ENCODE measurements around the gene RAB26. TPM values are rescaled to one million over a fixed set of nuclear protein-coding genes. Genes with fewer than 3 reads are reported as not detected.
A peak's percentile ranks its signal among the peaks of the same experiment; 100 is the strongest.
"Not testable (repeated sequence)": the region's sequence is repeated elsewhere in the genome, so short reads cannot be mapped to it uniquely, and the experiment has no call there.

Gene RAB26
- polyA plus RNA-seq, 3 donors, result 2.7 to 3.1 (median 3.0) TPM

DNA sequence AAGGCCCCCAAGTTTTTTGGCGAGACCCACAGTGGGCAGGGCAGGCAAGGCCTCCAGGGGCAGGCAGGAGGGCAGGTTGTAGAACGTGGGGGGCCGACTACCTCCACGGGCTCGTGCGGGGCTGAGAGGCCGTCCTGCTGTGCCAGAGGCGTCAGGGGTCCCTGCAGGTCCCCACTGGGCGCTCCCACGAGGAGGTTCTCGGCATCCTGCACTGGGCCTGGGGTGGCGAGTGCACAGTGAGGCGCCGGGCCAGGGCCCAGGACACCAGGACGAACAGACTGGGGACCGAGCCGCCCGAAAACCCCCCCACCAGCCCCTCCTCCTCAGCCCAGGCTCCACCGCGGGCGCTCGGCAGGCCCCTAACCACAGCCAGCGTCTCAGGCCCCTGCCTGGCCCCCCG, 32.0 kb upstream of the RAB26 start:
- not testable (repeated sequence) for DNase-seq (ENCODE audit: low read depth in 3 of 3, low spot score in 2 of 3)

DNA sequence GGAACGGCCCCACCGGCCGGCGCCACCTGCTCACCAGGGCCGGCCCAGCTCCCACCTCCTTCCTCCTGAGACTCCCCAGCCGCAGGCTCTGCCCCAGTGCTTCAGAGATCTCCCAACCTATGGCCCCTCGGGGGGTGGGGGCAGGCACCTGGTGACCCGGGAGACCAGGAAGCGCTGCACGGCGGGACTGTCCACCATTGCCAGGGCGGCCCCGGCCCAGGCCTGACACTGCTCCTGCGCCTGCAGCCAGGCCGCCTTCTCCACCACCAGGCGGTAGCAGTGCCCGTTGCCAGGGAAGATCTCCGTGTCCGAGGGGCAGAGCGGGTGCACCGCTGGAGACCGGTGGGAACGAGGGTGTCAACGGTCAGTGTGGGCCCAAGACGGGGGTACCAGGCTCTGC, 31.1 kb upstream of the RAB26 start:
- DNase-seq (ENCODE audit: low read depth in 3 of 3, low spot score in 2 of 3), result not testable (repeated sequence)

DNA sequence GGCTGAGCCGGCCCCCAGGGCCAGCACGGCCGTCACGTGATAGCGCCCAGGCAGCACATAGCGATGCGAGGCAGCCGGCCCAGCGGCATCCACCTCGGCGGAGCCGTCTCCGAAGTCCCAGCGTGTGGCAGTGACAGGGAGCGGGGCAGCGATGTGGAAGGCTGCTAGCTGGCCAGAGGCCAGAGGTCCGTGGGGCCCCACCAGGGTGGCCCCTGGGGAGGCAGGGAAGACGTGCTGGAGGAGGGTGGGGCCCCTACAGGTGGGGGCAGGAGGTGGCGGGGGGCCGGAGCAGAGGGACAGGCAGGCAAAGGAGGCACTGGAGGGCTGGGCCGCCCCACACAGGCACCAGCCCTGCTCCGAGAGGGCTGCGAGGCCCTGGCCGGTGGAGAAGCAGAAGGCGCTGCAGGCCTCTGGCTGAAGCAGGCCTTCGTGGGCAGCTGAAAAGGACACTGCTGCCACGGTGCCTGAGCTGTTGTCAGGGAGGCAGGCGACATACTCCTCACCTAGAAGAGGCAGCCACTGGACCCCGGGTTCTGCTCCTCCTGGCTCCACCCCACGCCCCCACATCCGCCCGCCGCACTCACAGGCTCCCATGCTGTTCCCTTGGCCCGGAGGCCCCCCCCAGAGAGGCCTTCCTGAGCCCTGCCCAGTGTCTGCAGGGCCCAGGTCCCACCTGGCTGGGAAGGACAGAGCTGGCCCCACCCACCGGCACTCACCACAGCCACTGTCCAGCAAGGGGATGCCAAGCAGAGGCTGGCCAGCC, 30.3 kb upstream of the RAB26 start:
- DNase-seq (ENCODE audit: low read depth in 3 of 3, low spot score in 2 of 3), result not testable (repeated sequence)

DNA sequence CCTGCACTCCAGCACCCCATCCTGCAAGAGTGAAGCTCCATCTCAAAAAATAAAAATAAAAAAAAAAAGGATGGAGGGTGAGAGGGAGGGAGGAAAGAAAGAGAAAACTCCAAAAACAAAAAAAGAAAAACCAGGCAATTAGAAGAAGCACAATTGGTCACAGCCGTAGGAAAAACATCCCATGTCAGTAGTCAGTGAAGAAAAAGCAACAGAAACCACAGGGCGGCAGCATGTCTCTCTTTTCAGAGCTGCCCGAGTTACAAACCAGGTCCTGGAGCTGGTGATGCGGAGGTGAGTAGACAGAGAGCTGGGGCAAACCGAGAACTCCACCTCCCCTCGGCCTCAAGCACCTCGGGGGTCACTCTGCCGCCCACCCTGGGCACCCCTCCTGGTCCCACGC, 27.1 kb upstream of the RAB26 start:
- not testable (repeated sequence) for DNase-seq (ENCODE audit: low read depth in 3 of 3, low spot score in 2 of 3)

DNA sequence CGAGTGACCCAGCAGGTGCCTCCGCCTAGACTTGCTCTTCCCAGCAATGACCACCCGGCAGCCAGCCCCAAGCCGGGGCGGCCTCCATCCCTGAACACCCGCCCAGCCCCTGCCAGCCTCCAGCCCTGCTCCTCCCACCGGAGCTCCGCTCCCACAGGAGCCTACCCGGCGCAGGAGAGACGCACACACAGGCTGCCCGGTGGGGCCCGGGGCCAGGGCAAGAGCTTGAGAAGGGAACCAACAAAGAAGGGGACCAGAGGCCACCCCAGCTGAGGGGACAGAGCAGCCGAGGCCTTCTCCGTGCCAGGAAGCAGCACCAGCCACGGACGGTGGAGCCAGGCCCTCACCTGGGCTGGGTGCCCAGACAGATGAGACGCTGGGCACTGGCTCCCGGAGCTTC, 26.6 kb upstream of the RAB26 start:
- DNase-seq (ENCODE audit: low read depth in 3 of 3, low spot score in 2 of 3), result no peak

DNA sequence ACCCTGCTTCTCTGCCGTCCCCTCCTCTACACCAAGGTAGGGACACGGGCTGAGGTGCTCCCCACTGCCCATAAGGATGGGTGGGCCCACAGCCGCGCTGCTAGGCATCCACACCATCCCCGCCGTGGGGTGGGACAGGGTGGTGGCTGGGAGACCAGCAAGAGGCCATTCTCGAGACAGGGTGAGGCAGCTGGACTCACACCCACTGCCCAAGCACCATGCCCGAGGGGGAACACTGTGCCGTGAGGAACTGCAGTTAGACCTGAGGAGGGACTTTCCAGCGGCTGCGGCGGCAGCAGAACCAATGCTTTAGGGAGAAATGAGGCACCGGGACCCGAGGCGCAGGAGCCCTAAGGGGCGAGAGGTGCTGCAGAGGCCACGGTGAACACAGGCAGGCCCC, 26.0 kb upstream of the RAB26 start:
- DNase-seq (ENCODE audit: low read depth in 3 of 3, low spot score in 2 of 3), result no peak

DNA sequence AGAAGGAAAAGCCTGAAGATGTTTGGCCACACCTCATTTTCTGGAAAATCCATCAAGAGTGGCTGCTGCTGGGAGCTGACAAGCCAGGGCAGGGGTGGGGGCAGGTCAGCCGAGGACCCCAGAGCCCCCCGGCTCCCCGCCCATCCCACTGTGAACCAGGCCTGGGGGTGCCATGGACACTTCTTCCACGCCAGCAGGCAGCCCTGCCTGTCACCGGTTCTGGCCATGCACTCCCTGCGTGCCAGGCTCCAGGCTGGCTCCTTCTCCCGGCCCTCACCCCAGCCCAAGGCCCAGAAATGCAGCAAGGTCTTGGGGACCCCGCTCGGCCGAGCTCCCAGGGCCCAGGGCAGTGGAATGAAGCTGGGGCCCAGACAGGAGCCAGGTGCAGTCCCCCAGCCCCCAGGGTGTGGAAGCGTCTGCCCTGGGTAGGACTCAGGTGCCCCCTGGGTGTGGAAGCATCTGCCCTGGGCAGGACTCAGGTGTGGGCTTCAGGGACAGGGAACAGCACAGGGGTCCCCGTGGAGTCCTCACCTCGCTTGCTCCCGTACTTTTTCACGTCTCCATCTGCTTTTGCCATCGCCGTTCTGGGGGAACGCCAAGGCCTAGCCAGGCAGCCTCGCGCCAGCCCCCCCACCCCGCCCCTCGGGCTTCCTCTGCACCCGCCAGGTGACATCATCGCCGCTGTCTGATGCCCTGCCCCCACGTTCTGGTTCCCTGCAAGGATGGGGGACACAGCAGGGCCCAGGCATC, 25.3 kb upstream of the RAB26 start:
- not testable (repeated sequence) for DNase-seq (ENCODE audit: low read depth in 3 of 3, low spot score in 2 of 3)

DNA sequence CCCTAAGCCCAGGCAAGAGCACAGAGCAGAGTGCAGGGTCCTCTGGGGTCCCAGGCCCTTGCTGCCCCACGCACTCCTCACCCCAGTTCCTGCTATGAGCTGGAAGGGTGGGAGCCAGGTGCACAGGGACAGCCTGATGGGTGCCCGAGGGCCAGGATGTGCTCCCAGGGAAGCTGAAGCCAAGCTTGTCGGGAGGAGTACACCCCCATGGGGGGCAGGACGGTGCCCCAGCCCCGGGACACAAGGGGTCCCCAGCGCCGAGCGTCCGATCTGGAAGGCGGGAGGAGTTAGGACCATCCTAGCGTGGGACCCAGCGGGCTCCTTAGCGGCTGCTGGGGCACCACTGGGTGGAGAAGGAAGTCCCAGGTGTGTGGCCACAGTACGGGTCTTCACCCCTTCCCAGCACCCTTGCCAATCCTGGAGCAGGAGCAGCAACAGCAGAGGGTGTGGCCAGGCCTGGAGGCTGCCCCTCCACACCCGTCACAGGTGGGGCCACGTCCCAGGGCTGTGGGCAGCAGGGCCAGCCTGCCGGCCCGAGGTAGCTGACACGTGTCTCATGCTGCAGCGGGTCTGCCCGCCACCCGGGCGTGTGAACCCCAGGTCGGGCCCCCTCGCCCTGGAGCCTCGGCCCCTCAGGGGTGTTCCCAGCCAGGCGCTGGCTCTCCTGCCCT, 24.6 kb upstream of the RAB26 start:
- not testable (repeated sequence) for DNase-seq (ENCODE audit: low read depth in 3 of 3, low spot score in 2 of 3)

DNA sequence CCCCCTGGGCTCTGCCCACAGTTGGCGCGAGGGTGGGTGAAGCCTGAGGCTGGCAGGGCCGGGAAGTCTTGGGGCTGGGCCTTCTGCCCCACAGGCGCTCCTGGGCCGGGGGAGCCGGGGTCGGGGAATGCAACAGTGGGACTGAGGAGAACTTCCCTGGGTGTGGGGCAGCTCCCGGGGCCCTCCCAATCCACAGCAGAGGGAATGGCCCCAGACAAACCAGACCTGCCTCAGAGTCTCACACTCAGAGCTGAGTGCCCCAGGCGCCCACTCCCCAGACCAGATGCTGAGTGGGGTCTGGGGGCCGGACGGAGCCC, 24.1 kb upstream of the RAB26 start:
- DNase-seq (ENCODE audit: low read depth in 3 of 3, low spot score in 2 of 3), result not testable (repeated sequence)

DNA sequence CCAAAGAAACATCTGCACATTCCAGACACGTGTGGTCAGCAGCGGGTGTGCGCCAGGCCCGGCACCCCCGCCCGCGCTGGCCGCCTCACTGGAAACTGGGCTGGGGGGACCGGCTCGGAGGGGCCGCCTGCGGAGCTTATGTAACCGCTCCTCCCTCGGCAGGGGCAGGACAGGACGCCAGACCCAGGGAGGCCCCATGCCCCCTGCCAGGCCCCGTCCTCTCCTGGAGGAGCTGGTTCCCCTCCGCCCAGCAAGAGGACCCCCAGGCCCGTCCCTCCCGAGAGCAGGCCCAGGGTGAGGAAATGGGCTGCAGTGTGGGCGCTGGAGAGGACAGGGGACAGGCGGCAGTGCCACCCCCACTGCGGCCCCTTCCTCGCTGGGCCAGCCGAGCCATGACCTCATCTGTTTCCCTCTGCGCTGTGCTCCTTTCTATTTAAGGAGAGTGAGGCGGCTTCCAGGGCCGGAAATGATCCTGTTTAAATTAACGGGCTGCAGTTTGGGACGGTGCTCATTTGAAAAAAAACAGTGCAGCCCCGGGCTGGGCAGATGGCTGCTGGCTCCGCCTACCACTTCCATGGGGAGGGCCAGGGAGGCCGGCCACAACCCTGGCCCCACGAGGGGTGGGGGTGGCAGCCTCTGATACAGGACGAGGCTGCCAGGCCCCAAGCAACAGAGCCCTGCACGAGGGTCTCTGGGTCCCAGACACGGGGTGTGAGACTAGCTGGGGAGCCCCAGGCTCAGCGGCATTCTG, 23.6 kb upstream of the RAB26 start:
- not testable (repeated sequence) for DNase-seq (ENCODE audit: low read depth in 3 of 3, low spot score in 2 of 3)

DNA sequence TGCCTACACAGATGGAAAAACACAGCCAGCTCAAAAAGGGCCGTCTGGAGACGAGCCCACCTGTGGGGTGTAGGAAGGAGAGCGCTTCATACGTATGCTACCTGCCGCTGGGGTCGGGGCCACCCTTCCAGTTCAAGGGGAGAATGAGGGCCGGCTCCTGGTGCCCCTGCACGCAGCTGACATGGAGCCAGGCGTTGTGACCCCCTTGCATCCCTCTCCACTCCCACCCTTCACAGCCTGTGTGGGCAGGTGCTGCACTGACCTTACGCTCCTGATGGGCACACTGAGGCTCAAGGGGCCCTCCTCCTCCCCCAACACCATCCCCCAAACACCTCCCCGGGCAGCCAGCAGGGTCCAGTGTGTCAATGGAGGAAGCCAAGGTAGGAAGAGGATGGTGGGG, 22.8 kb upstream of the RAB26 start:
- not testable (repeated sequence) for DNase-seq (ENCODE audit: low read depth in 3 of 3, low spot score in 2 of 3)

DNA sequence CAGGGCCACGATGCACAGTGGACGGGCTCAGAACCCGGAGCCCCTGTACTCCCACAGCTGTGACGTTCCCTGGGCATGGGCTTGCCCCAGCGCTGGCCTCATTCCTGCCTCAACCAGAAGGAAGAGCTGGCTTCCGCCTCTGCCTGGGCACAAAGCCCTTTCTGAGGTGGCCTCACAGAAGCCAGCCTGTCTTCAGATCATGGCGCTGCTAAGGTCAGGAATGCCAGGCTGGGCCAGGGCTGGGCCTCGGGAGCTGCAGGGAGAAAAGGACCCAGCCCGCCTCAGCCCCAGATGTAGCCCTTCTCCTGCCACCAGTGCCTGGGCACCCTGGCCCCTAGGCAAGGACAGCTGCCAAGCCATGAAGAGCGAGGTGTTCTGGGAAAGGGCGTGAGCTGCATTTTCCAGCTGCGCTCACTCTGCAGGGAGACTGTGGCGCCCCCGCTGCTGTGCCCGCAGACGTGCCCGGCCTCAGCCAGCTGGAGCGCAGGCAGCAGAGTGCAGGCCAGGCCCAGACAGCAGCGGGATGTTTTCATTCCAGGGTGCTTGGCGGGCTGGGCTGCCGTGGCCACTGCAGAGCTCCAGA, 22.2 kb upstream of the RAB26 start:
- not testable (repeated sequence) for DNase-seq (ENCODE audit: low read depth in 3 of 3, low spot score in 2 of 3)

DNA sequence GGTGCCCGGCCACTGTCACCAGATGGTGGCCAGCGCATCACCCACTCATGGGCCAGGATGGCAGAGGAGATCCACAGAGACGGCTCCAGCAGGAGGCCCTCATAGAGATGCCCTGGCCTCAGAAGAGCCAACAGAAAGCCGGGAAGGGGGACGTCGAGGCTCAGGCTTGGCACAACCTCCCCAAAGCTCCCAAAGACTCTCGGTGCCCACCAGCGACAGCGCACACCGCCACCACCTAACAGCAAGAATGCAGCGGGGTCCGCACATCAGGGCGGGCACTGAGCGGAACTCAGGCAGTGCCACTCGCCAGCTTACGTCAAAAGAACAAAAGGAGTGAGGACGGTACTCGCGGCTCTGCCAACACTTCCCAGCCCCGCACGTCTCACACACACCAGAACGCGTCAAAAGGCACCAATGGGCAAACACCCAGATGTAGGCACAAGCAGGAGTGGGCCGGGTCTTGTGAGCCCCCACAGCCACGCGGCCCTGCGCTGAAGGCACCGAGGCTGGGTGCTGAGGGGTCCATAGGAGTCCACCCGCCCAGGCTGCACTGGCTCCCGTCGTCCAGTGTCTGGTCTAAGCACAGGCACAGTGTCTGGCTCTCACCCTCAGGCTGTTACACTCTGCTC, 21.4 kb upstream of the RAB26 start:
- DNase-seq (ENCODE audit: low read depth in 3 of 3, low spot score in 2 of 3), result not testable (repeated sequence)

DNA sequence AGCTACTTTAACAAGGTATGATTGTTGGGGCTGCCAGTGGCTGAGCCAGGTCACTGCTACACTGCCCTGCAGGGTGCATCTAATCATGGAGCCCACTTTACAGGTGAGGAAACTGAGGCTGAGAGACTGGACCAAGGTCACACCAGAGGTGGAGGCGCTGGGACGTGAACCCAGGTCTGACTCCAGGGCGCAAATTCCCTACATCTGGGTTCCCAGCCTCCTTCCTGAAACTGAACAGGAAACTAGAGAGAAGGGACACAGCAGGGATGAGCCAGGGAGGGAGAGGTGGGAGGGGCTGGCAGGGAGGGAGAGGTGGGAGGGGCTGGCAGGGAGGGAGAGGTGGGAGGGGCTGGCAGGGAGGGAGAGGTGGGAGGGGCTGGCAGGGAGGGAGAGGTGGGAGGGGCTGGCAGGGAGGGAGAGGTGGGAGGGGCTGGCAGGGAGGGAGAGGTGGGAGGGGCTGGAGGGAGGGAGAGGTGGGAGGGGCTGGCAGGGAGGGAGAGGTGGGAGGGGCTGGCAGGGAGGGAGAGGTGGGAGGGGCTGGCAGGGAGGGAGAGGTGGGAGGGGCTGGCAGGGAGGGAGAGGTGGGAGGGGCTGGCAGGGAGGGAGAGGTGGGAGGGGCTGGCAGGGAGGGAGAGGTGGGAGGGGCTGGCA, 20.7 kb upstream of the RAB26 start:
- DNase-seq (ENCODE audit: low read depth in 3 of 3, low spot score in 2 of 3), result not testable (repeated sequence)

DNA sequence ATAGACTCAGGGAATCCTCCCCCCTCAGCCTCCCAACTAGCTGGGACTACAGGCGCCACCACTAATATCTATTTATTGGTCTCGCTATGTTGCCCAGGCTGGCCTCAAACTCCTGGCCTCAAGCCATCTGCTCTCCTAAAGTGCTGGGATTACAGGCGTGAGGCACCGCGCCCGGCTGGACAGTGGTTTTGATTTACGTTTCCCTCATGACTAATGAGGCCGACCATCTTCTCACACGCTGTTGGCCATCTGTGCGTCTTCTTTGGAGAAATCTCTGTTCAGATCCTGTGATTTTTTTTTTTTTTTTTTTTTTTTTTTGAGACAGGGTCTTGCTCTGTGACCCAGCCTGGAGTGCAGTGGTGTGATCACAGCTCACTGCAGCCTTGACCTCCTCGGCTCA, 19.2 kb upstream of the RAB26 start:
- not testable (repeated sequence) for DNase-seq (ENCODE audit: low read depth in 3 of 3, low spot score in 2 of 3)

DNA sequence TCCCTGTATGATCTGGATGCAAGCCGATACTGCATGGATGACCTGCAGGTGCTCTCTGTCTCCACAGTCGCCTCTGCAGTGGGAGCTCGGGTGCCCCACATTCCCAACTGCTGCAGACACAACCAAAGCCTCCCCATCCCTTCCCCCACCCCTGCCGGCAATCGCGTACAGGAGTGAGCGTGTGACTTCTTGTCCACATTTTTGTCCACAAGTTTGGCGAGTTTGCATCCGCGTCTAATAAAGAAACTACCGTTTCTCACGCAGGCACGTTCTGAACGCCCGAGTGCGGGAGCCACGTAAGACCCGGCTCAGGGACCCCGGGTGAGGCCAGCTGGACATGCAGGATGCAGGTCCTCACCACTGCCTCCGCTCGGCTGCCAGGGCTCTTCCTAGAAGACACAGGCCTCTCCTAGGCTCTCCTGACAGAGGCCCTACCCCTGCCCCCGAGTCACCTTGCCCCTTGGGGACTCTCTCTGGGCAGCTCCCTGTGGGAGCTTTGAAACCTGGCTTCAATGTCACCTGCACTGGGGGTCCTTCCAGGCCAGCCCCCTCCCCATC, 18.5 kb upstream of the RAB26 start:
- DNase-seq (ENCODE audit: low read depth in 3 of 3, low spot score in 2 of 3), result not testable (repeated sequence)

DNA sequence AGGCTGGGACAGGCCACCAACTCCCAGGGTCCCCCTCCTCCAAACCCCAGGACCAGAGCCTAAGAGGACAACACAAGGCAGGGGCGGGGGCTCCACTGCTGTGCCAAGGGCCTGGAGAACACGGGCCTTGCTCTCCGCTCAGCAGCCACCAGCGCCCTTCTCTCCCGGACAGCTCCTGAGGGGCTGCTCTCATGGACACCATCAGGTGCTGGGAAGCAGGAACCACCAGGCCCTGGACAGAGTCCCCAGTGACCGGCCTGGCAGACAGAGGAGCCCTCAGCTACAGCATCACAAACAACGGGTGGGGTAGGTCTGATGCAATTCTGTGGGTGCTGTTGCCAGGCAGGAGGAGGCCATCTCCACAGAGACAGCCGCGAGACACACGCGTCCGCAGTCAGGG, 14.6 kb upstream of the RAB26 start:
- DNase-seq (ENCODE audit: low read depth in 3 of 3, low spot score in 2 of 3), result not testable (repeated sequence)

DNA sequence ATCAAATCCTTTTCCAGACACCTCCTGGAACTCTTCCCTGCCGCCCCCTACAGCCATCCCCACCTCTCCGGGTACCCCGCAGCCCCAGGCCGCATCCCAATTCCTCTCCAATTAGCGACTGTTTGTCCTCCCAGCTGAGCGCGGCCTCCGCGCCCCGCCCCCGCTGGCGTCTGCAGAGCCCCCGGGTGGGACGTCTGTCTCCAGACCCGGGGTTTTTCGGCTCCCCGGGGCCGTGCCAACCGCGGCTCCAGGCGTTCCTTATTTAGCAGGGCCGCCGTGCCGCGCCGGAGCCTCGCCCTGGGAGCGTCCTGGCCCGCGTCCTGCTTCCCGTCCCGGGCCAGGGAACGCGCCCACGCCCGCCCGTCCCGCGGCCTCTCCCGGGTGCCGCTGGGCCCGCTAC, 13.4 kb upstream of the RAB26 start:
- not testable (repeated sequence) for DNase-seq (ENCODE audit: low read depth in 3 of 3, low spot score in 2 of 3)

DNA sequence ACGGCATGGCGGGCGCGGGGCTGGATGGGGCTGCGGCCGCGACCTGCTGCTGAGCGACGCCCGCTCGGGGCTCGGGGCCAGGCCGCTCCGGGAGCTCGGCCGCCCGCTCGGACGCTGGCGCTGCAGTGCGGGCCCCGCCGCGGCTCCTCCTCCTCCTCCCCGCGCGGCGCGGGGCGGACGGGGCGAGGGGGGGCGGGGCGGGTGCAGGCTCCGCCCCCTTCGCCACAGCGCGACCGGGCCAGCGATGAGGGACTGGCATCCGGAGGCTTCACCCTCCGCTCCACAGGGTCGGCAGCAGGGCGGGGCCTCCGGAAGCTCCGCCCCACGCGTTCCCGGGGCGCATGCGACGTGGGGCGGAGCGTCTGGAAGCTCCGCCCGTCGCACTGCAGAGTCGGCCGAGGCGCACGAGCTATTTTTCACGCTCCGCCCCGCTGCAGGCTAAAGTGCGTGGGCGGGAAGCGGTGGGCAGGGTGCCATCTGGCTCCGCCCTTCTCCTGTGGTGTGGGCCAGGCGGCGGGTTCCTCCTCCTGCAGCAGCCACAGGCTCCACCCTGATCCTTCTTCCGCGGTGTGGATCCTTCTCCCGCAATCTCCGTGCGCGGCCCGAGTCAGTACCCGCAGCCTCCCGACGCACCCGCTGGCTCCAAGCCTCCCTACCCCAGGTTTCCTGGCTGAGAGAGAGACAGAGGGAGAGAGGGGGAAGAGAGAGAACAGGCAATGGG, 12.5 kb upstream of the RAB26 start, which contains the start of gene PKD1:
Gene PKD1 (minus strand): TSS at position 129 of the 721 bp plus-strand sequence. CDS start 209 bp downstream, outside the sequence.
- peak in 2 of 3 donors; percentile 81 to 83 for DNase-seq (ENCODE audit: low read depth in 3 of 3, low spot score in 2 of 3)

Data from right renal cortex interstitium (tissue), 3 donors.